Measurements from ENCODE around the gene EHD4.

EHD4 gene

DNA sequence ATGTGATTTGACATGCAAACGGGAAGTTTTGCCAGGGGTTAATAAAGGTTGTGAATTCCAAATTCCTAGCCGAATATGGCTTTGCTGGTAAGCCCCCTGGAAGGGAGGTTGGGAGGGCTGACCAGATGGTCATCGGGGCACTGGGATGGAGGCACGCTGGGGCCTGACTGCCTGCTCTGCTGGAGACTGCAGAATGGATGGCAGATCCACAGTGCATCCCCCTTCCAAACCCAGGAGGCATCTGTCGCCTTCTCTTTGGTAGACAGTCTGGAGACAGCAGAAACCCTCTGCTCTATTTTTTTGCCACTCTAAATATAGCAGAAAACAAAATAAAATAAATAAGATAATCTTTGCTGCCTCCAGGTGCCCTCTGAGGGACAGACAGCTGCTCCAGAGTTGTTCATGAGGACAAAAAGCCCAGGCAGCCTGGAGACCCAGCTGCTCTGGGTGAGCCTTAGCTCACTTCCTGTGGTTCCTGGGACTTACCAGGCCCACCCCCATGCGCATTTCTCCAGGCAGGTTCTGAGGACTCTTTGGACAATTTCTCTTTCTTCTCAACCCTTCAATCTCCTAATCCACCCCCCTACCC is 72.4 kb downstream of the EHD4 start:
- no peak for DNase-seq (ENCODE audit: extremely low read depth in 1 of 2, low read depth in 1 of 2)

DNA sequence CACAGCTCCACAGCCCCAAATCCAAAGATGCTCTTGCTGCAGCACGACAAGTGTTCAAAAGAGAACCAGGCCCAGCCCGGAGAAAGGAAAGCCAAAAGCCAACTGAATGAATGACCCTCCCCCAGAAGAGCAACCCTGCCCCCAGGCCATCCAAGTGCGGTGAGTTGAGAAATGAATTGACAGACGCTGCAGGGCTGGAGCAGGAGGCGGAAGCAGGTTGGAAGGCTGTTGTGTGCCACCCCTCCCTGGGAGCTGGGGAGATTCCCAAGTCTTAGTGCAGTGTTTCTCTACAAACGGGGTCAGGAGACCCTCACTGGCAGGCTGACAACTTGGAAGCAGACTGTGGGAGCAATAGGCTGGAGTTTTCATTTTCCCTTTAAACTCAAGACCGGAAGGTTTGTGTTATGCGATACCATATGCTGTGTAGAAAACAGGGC is 75.0 kb downstream of the EHD4 start:
- no peak for DNase-seq (ENCODE audit: extremely low read depth in 1 of 2, low read depth in 1 of 2)

DNA sequence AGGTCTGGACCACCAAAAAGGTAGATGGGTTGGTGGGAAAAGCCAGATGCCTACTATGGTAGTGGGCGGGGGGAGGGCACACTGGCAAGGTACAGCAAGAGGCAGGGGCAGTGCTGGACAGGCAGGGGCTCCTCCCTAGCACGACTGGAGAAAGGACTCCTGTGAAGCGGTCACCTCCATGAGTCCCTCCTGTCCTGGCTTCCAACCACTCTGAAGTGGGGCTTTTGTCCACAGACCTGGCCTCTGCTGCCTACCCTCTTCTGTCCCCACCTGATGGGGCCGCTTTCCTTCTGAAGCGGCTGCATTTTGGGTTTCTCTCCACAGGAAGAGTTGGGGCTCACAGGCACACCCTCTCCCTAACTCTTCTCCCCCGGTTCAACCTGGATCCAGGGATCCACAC is 75.8 kb downstream of the EHD4 start:
- DNase-seq (ENCODE audit: extremely low read depth in 1 of 2, low read depth in 1 of 2): no peak

DNA sequence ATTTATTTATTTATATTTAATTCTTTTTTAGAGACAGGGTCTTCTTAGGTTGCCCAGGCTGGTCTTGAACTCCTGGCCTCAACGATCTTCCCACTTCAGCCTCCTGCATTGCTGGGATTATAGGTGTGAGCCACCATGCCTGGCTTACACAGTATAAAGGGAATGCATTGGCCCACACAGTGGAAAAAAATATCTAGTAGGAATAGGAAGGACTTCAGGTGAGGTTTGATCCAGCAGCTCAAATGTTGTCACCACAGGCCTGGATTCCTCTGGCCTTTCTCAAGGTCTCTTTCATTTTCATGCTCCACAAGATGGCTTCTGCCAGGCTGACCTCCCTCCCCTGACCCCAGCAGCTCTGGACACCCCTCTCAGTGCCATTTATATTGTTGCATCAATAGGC is 76.4 kb downstream of the EHD4 start:
- no peak for DNase-seq (ENCODE audit: extremely low read depth in 1 of 2, low read depth in 1 of 2)

DNA sequence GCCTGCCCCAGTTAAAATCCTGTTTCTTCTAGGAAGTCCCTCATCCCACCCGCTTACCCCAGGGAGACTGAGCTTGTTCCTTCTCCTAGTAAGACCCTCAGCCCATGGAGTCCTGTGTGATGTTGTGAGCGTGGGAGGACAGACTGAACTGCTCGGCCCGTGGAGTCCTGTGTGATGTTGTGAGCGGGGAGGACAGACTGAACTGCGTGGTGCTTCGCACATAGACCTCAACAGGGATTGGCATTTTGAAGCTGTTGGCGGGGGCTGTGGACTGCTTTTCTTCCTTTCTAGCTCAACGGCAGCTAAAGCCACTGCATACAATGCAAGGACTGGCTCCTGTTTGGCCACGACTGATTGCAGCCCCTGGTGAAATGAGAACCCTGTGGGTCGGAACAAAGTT is 76.9 kb downstream of the EHD4 start:
- no peak for DNase-seq (ENCODE audit: extremely low read depth in 1 of 2, low read depth in 1 of 2)

DNA sequence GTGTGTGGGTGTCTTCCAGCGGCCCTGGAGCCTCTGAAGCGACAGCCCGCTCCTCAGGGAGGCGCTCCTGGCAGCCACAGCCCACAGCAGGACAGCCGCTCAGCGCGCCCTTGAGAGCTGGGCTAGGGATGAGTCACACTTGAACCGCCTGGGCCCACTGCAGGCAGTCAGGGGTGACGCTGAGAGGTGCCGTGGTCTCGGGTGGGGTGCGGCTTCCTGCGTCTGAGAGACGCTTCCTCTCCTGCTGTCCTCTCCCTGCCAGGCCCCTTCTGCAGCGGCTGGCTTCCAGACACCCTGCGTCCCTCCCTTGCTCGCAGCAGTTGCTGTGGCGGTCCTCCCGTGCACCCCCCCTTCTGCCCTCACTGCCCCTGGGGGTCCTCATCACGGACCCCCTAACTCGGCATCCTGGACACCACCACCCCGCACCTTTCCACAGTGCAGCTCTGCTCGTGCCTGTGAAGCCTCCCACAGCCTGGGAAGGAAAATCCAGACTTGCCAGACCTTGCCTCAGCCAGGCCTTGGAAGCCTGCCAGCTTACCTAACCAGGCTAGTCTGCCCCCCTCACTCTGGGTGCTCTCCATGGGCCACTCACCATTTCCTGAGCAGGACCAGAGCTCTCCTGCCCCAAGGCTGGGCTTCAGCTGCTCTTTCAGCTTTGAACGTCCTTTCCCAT is 77.4 kb downstream of the EHD4 start:
- peak; percentile 61 to 78 for DNase-seq (ENCODE audit: extremely low read depth in 1 of 2, low read depth in 1 of 2)

DNA sequence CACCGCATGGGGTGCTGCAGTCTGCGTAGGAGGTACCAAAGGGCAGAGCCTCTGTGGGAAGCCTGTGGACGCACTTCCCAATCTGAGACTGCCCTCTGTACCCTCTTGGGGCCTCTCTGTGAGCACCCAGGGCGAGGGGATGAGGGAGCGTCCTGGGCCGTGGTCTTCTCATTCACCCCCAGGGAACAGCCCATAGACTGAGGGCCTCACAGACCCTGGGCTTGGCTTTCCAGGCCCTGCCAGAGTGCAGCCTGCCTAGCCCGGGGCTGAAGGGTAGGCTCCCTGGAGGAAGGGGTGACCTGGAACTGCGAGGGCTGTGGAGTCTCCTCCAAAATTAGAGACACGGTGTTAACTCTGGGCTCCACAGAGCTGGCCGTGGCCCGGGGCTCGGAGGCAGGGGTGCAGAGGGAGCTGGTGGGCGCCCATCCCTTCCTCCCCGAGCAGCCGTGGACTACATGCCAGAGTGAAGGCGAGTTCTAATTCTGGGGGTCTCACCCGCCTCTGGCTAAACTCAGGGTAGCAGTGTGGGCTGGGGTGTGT is 78.0 kb downstream of the EHD4 start:
- DNase-seq (ENCODE audit: extremely low read depth in 1 of 2, low read depth in 1 of 2): no peak

DNA sequence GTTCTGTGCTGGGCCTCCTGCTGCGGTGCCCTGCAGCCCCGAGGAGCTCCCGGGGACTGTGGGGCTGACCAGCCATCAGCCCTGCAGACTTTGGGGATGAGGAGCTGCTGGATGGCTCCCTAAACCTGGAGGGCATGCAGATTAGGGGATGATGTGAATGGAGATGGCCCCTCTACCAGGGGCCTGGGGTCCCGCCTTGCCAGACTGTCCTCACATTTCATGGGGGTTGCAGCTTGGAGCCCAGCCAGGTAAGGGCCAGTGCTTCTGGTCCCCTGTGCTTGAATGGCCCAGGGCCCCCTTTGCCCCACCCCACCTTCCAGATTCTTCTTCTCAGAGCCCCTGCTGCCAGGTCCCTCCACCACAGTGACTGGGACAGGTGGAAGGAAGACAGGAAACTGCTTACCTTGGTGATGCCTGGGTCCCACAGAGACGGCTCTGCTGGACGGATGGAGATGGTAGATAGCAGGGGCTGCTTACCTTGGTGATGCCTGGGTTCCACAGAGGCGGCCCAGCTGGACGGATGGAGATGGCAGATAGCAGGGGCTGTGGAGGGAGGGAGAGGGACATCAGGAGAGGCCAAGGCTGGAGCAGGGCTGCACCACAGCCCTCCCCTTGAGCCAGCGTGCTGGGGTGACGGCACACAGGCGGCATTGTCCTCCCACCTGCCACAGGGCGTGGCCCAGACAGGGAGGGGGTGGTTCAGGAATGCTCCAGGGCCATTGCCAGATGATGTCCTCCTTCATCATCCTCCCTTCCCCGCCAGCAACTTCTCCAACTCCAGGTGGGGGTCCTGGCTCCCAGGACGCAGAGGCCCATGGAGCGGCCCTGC is 78.7 kb downstream of the EHD4 start, which contains the start of gene SPTBN5:
Gene SPTBN5, minus strand, starts transcription at position 632 of the 829 bp plus-strand sequence. Its CDS starts 556 bp downstream, at position 76.
- DNase-seq (ENCODE audit: extremely low read depth in 1 of 2, low read depth in 1 of 2): no peak

DNA sequence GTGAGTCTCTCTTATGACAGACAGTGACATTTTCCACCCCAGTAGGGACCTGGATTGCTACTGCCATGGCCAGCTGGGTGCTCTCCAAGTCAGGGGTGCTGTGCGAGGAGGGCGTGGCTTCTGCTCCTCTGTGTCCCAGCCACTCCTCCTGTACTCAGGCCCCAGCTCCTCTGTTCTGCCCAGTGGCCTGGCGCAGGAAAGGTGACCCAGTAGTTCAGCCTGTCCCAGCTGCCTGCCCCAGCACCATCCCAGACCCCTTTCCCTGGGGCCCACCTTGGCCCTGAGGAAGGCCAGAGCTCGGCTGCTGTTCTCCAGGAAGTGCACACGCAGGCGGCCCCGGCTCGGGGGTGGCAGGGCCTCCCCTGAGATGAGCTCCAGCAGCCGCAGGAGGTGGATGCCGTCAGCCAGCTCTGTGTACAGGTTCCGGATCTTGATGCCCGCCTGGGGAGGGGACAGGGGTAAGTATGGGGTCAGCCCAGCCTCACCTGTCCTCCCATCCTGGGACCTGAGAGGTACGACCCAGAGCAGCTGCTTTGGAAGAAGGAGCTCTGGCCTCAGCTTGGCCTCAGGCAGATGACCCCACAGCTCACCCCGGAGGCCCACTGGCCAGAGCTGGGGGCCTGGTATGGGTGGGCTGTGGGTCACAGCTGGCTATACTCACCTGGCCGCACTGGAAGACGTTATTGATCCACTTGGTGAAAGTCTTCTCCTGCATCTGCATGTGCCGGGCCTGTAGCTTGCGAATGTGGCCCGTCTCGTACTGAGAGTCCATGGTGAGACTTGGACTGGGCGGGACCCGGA is 79.5 kb downstream of the EHD4 start:
- DNase-seq (ENCODE audit: extremely low read depth in 1 of 2, low read depth in 1 of 2): no peak

DNA sequence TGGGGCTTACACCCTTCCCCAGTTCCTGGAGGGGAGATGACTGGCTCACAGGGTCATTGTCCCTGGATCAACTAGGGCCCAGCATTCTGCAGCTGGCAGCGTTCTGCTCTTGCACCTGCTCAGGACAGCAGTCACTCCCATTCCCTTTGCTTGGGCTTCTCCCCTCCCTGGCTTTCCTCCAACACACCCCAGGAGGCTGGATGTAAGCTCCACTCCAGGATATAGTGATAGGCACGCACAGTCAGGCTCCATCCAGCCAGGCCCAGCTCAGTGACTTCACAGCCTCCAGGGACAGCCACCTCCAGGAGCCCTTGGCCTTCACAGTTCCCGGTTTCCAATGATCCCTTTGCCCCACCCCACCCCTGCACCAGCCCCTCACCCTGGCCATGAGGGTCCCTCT is 80.4 kb downstream of the EHD4 start:
- DNase-seq (ENCODE audit: extremely low read depth in 1 of 2, low read depth in 1 of 2): no peak

DNA sequence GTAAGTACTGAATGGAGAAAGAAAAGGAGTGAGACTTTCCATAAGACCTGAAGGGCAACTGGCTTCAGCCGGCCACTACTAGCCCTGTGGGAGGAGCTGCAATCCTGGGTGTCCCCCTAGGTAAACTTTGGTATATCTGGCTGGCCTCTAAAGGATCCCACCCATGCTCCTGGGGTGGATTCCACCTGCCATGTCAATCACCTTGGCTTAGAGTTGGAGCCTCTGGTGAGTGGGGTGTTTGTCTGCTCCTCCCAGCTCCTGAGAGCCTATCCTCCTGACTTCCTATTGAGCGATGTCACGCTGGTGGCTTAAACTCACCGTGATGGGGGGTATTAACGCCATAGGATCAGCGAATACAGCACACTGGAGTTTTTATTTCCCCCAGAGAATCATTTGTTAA is 81.1 kb downstream of the EHD4 start:
- no peak for DNase-seq (ENCODE audit: extremely low read depth in 1 of 2, low read depth in 1 of 2)

DNA sequence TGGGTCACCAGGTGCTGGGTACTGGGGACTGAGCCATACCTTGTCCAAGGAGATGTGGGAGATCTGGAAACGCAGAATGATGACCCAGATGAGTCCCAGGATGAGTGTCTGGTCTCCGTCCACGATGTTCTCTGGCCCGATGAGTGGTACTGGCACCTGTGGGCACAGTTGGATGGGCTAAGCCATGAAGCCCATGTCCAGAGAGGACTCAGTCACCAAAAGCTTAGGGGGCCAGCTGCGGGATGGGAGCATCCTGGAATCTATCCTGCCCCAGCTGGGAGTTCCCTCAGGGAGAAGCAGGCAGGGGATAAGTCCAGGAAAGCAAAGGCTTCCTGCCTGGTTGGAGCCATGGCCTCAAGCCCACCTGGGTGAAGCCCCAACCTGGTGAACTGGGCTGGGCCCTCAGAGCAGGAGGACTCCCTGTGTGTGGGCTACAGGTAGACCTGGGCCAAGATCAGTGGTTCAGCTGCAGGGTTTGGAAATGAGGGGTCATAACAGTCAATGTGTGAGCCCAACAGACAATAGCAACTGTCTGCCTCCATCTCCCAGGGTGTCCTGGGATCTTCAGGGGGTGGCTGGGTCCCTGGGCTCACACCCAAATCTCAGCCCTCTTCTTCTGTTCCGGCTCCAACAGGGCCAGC is 82.2 kb downstream of the EHD4 start:
- DNase-seq (ENCODE audit: extremely low read depth in 1 of 2, low read depth in 1 of 2): no peak

DNA sequence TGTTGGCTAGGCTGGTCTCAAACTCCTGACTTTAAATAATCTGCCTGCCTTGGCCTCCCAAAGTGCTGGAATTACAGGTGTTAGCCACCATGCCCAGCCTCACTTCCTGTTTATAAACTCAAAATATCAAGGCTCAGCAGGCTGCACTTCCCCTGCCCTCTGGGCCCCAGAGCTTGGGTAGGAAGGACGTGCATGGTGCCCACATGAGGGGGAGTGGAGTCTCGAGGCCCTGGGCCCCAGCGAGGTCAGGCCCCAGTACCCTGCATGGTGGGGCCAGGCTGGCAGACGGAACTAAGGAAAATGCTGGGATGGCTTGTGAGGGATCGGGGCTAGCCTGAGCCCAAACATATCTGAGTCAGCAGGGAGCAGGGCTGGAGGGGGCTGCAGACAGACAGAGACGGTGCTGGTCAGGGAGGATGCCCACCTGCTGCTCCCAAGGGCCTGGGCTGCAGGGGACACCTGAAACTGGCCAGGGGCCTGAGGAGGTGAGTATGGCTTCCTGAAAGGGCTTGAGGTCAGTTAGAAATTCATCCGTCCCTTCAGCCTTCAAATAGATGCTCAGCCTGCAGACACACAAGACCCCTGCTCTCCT is 83.6 kb downstream of the EHD4 start:
- no peak for DNase-seq (ENCODE audit: extremely low read depth in 1 of 2, low read depth in 1 of 2)

DNA sequence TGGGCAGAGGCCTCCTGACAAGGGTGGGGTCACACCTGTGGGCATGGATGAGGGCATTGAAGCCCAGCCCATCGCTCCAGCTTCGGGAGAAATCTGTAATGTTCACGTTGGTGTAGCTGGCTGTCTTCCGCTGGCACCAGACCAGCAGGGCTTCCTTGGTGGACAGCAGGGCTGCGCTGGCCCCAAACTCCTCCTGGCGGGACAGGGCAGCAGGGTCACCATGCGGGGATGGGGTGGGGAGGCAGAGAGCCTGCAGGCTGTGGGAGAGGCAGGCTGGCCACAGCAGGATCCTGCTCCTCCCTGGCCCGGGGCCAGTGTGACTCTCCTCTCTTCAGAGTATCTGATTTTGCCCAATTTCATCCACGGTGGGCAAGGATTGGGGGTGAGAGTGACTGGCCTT is 84.5 kb downstream of the EHD4 start:
- DNase-seq (ENCODE audit: extremely low read depth in 1 of 2, low read depth in 1 of 2): no peak

DNA sequence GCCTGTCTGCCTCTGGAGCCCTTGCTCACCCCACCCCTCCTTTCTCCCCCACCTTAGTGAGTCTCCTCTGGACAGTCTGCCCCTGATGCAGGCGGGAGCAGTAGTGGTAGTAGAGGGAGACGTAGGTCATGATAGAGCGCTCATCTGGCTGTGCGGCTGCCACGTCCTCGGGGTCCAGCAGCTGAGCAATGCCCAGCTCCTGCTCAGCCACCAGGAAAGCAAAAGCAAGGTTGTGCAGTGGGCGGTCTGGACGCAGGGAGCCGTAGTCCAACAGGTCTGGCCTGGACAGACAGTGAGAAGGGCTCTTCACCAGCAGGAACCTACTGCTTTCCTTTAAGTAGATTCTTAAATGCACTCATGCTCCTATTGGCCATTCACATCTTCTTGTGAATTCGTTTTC is 85.2 kb downstream of the EHD4 start:
- DNase-seq (ENCODE audit: extremely low read depth in 1 of 2, low read depth in 1 of 2): no peak

DNA sequence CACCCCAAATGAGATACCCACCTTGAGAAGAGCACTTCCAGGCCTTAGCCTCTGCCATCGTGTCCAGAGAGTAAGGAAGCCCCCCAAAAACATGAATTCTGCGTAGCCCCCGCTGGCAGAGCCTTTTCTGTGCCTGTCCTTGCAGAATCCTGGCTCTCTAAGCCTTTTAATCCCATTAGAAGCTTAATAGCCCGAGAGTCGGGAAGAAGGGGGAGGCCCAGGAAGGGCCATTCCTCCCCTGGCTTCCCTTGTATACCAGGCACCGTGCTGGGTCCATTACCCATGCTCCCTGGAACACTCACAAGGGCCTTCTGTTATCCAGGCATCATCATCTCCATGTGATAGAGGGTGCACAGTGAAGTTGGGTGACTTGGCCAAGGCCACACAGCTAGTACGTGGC is 85.6 kb downstream of the EHD4 start:
- DNase-seq (ENCODE audit: extremely low read depth in 1 of 2, low read depth in 1 of 2): no peak

DNA sequence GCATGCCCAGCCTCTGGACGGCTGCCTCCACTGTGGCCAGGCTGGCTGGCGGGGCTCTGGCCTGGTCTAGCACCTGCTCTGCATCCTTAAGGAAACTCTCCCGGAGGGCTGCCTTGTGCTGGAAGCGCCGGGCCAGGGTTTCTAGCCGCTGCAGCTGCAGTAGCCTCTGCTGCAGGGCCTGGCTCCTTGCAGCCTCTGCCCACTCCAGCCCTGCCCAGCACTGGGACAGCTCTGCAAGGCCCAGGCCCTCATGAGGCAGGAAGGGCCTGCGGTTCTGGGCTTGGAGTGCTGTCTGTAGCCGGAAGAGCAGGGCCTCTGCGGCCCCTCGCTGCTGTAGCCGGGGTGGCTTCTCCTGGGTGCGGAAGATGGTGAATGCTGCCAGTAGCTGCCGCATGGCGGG is 86.5 kb downstream of the EHD4 start:
- DNase-seq (ENCODE audit: extremely low read depth in 1 of 2, low read depth in 1 of 2): no peak

DNA sequence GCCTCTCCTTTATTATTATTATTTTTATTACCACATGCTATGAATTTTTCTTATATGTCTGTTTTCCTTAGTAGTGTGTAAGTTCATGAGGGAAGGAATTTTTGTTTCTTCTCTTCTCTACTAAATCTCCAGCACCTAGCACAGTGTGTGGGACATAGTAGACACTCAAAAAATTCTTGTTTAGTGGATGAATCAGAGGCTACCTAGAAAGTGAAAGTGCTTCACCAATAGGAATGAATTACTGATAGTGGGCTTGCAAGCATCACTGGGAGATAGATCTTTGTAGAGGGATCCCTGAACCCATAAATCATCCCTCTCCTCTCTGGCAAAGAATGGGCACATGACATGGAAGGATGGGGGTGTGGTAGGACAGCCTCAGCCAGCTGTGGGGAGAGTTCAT is 87.0 kb downstream of the EHD4 start:
- no peak for DNase-seq (ENCODE audit: extremely low read depth in 1 of 2, low read depth in 1 of 2)

DNA sequence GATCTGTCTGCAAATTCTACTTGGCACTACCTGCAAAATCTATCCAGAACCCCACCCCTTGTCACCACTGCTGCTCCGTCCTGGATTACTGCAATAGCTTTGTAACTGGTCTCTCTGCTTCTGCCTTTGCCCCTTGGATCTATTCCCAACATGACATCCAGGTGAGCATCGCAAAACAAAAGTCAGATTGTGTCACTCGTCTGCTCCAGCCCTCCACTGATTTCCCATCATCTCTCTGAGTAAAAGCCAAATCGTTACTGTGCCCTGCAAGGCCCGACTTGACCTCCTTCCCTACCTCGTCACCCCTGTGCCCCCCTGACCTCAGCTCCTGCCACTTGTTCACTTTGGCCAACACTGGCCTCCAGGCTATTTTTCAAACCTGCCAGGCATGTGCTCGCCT is 87.9 kb downstream of the EHD4 start:
- no peak for DNase-seq (ENCODE audit: extremely low read depth in 1 of 2, low read depth in 1 of 2)

DNA sequence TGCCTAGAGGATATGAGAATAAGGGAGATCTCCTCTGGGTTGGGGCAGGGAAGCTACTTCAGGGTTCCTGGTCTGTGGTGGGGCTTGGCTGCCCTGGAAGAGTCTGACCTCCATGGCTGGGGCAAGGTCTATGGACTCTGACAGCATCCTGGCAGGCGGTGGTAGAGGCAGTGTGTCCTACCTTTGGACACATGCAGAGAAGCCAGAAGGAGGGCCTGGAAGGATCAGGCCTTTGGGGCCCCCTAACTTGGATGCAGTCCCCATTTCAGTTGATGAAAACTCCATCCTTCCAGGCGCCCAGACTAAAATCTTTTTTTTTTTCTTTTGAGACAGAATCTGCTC is 88.9 kb downstream of the EHD4 start:
- no peak for DNase-seq (ENCODE audit: extremely low read depth in 1 of 2, low read depth in 1 of 2)

Measured in stimulated activated CD8-positive, alpha-beta memory T cell treated with anti-CD3 and anti-CD28 coated beads, Interleukin-7, amount 100 ng/mL, for 48 hours (primary cell).